Panc1 (cell line): ENCODE data around the gene LHPP.

Experiments used
- POLR2AphosphoS5 ChIP-seq: IDR thresholded peaks from 2 replicates; pipeline ENCODE4 v1.6.1; 2012; ENCODE audit warnings: mild to moderate bottlenecking, low read depth, low read length, moderate library complexity
- REST ChIP-seq, 2 experiments: IDR thresholded peaks; 2 replicates each; pipeline ENCODE4 v1.6.1; 2011 to 2012; ENCODE audit warnings: low read depth in 2 of 2, control low read depth in 1 of 2, low read length in 1 of 2, mild to moderate bottlenecking in 1 of 2, moderate library complexity in 1 of 2; ENCODE audit not compliant: insufficient read depth in 1 of 2
- SIN3A ChIP-seq: IDR thresholded peaks from 2 replicates; pipeline ENCODE4 v1.6.1; 2012; ENCODE audit warnings: low read depth, mild to moderate bottlenecking, low read length, moderate library complexity, borderline replicate concordance; ENCODE audit not compliant: insufficient read depth
- TCF7L2 ChIP-seq: IDR thresholded peaks from 2 replicates; pipeline ENCODE4 v1.6.1; 2011; ENCODE audit warnings: mild to moderate bottlenecking, low read depth, low read length, inconsistent platforms
- TF ChIP-seq, protein P1 (sequence below): fragments of 450-650 bp; IDR thresholded peaks from 2 replicates; pipeline ENCODE4 v1.5.1; 2017; ENCODE audit warnings: mild to moderate bottlenecking

DNA sequence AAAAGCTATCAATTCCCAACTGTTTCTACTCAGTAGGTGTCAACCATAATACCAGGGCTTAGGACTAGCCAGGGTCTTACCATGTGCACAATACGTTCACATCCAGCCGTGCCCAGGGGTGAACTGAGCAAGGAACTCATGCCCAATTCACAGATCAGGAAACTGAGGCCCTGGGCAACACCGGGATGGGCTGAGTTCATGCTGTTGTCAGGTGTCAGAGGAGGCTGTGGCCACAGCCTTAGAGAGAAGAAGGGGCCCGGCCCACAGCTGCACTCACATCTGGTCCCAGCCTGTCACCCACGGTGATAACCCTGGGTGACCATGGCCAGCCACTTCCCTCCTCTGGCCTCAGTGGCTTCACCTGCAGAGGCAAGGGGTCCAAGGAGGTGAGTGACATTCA is 190.6 kb downstream of the LHPP start:
- no peak for TF ChIP-seq SIN3A
- TF ChIP-seq POLR2AphosphoS5, result no peak
- TF ChIP-seq, protein P1, sequence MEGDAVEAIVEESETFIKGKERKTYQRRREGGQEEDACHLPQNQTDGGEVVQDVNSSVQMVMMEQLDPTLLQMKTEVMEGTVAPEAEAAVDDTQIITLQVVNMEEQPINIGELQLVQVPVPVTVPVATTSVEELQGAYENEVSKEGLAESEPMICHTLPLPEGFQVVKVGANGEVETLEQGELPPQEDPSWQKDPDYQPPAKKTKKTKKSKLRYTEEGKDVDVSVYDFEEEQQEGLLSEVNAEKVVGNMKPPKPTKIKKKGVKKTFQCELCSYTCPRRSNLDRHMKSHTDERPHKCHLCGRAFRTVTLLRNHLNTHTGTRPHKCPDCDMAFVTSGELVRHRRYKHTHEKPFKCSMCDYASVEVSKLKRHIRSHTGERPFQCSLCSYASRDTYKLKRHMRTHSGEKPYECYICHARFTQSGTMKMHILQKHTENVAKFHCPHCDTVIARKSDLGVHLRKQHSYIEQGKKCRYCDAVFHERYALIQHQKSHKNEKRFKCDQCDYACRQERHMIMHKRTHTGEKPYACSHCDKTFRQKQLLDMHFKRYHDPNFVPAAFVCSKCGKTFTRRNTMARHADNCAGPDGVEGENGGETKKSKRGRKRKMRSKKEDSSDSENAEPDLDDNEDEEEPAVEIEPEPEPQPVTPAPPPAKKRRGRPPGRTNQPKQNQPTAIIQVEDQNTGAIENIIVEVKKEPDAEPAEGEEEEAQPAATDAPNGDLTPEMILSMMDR, result no peak
- TF ChIP-seq REST (IDR thresholded peaks at IDR 0.05; ENCODE audit: insufficient read depth in 1 of 2, low read depth in 2 of 2, low read length in 1 of 2), result no peak
- TF ChIP-seq TCF7L2, result no peak
